ENCODE results near the gene TBATA. TPM values are rescaled to one million over a fixed set of nuclear protein-coding genes. Genes with fewer than 3 reads are reported as not detected.

The TBATA gene
- polyA plus RNA-seq, 1 of the 3 experiments (the other 2 are of a cell fraction) = not detected

DNA sequence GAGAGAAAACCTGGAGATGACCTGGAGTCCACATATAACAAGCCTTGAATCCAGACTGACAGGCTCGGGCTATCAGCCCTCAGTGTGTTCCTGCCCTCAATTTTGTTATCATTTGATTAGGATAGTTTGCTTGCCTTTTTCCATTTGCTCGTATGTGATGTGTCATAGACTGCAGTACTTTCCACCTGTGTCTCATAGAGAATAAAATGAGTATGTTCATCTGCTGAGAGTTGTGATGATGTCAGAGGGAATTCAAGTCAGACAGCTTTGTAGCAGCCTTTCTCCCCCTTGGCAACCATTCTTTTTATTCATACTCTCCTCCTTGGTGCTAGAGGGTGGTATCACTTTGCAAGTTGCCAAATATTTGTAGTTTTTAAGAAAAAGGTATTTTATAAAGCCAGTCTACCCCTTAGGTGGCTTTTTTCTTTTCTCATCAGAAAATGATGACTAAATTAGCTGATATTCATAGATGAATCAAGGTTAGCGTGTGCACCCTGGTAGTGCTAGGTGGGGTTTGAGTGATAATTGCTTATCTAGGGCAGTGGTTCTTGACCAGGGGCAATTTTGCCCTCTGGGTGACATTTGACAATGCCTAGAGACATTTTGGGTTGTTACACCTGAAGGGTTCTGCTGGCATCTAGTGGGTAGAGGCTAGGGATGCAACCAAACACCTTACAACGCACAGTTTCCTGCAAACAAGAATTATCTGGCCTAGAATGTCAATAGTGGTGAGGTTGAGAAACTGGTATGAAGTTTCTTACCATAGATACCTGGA is 36.0 kb upstream of the TBATA start:
- Histone ChIP-seq H2AFZ (ENCODE audit: low read depth) (no peak overlapping the region), H3K27ac (ENCODE audit: low read depth in 2 of 2, low read length in 1 of 2) (peak overlapping the region in 1 of 2 experiments; percentile 83; a peak in 2 of 4 replicates), H3K9ac (no peak overlapping the region), H3K4me1 (ENCODE audit: control insufficient read depth in 1 of 2, insufficient read depth in 2 of 2, low read depth in 1 of 2, low read length in 1 of 2) (peaks cover 5 to 19% of the 10 kb centered on the region in 2 experiments; a peak in 3 of 4 replicates), H3K4me2 (no peak overlapping the region), H3F3A (replicated peaks; ENCODE audit: insufficient read depth) (peaks cover 5% of the 10 kb centered on the region), H3K9me2 (no peaks in the 10 kb centered on the region), H3K4me3 (ENCODE audit: low read depth in 2 of 2, low read length in 1 of 2) (no peak overlapping the region), H3K27me3 (ENCODE audit: insufficient read depth) (no peaks in the 10 kb centered on the region), H3K79me2 (ENCODE audit: insufficient read depth) (peaks cover 78% of the 10 kb centered on the region), H3K9me3 (no peaks in the 10 kb centered on the region), H3K36me3 (replicated peaks in 1 of 2; ENCODE audit: control insufficient read depth in 1 of 2, insufficient read depth in 2 of 2, low read length in 1 of 2) (peaks cover 30 to 34% of the 10 kb centered on the region in 2 experiments), H4K20me1 (ENCODE audit: insufficient read depth) (peaks cover 4% of the 10 kb centered on the region; the same call in 1 of the 2 replicates)
- 92% methylated on average over 4 of the region's 4 CpGs for WGBS (ENCODE audit: low lambda C conversion rate)
- TF ChIP-seq EZH2phosphoT487 (IDR thresholded peaks at IDR 0.05; ENCODE audit: borderline replicate concordance, low read depth) (no peak), RAD21 (IDR thresholded peaks at IDR 0.05; ENCODE audit: low read length) (peak; percentile 36; the same call in 1 of the 2 replicates)
- ChIA-PET POLR2A (no interaction called here), CTCF (interaction anchor here (1.1 to 2.2 kb wide), 5 partner anchors 22 to 359 kb away, joined by 3 to 6 read pairs (median 5); no protein-coding TSS in a partner anchor)
- no peak for DNase-seq

DNA sequence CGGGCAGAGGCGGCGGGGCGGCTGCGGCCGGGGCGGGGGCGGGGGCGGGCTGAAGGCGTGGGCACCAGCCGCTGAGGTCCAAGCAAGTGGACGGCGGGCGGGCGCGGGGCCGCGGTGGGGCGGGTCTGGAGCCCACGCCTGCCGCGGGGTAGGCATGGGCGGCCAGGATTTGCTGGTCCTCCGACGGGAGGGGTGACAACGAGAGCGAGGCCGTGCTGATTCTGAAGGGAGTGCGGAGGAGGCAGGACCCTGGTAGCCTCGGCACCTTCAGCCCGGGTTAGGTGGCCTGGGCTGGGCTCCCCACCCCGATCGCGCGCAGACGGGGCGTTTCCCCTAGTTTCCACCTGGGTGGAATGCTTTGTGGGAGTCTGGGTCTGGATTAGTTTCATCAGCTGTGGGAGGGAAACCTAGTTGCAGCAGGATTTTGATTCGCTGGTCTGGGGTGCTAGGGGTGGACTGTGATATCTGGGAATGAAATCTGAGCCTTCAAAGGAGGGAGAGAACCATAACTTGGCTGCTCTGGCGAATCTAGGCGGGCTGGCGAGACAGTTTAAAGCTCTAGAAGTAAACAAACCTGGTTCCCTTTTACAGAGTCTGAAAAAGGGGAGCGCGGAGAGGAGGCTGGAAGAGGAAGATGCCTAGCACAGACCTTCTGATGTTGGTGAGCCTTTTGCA is 31.2 kb upstream of the TBATA start:
- Histone ChIP-seq H3K9me3 (no peaks in the 10 kb centered on the region), H3K36me3 (replicated peaks in 1 of 2; ENCODE audit: control insufficient read depth in 1 of 2, insufficient read depth in 2 of 2, low read length in 1 of 2) (peaks cover 20 to 21% of the 10 kb centered on the region in 2 experiments), H2AFZ (ENCODE audit: low read depth) (peak overlapping the region; percentile 79; the same call in 1 of the 2 replicates), H4K20me1 (ENCODE audit: insufficient read depth) (peaks cover 4% of the 10 kb centered on the region; the same call in 1 of the 2 replicates), H3K4me1 (ENCODE audit: control insufficient read depth in 1 of 2, insufficient read depth in 2 of 2, low read depth in 1 of 2, low read length in 1 of 2) (peaks cover 5 to 9% of the 10 kb centered on the region in 2 experiments; a peak in 3 of 4 replicates), H3K79me2 (ENCODE audit: insufficient read depth) (peaks cover 46% of the 10 kb centered on the region), H3K27me3 (ENCODE audit: insufficient read depth) (no peaks in the 10 kb centered on the region), H3K27ac (ENCODE audit: low read depth in 2 of 2, low read length in 1 of 2) (peak overlapping the region; percentile 92 to 96), H3K4me3 (ENCODE audit: low read depth in 2 of 2, low read length in 1 of 2) (peak overlapping the region; percentile 66 to 89), H3F3A (replicated peaks; ENCODE audit: insufficient read depth) (peaks cover 10% of the 10 kb centered on the region), H3K4me2 (peak overlapping the region; percentile 82), H3K9me2 (no peaks in the 10 kb centered on the region), H3K9ac (peak overlapping the region; percentile 84)
- peak; percentile 89 for DNase-seq
- WGBS (ENCODE audit: low lambda C conversion rate) = 0% methylated on average over 21 of the region's 43 CpGs
- ChIA-PET POLR2A (interaction anchor here (0.8 to 2.1 kb wide), 5 partner anchors 42 to 75 kb away, joined by 3 to 12 read pairs (median 6); partner anchors contain the start of gene PCBD1), CTCF (interaction anchor here (0.6 to 5.7 kb wide), 19 partner anchors 9 to 355 kb away, joined by 3 to 84 read pairs (median 4); partner anchors contain the start of gene PCBD1)
- TF ChIP-seq JUND (IDR thresholded peaks at IDR 0.05) (no peak), TEAD4 (IDR thresholded peaks at IDR 0.05; ENCODE audit: borderline replicate concordance, insufficient read depth) (no peak), NFIC (IDR thresholded peaks at IDR 0.05; ENCODE audit: borderline replicate concordance) (no peak), RFX5 (IDR thresholded peaks at IDR 0.05; ENCODE audit: low read length) (0 out of 2 replicates have a peak, but pooled peaks have one; percentile 22), GATA2 (CRISPR knock-in tag; IDR thresholded peaks at IDR 0.05) (peak; percentile 54), MXI1 (IDR thresholded peaks at IDR 0.05; ENCODE audit: low read depth, low read length) (peak; percentile 87), SMC3 (IDR thresholded peaks at IDR 0.05; ENCODE audit: low read depth, low read length) (0 out of 2 replicates have a peak, but pooled peaks have one; percentile 12), TAF1 (IDR thresholded peaks at IDR 0.05; ENCODE audit: borderline replicate concordance, low read depth, low read length) (peak; percentile 57; the same call in 1 of the 2 replicates), RCOR1 (IDR thresholded peaks at IDR 0.05; ENCODE audit: low read length) (no peak), RXRA (IDR thresholded peaks at IDR 0.05; ENCODE audit: borderline replicate concordance, low read depth) (no peak), ELF1 (IDR thresholded peaks at IDR 0.05) (no peak), FOSL2 (IDR thresholded peaks at IDR 0.05; ENCODE audit: borderline replicate concordance, low read depth) (no peak), USF1 (IDR thresholded peaks at IDR 0.05; ENCODE audit: borderline replicate concordance, low read depth) (no peak), RAD21 (IDR thresholded peaks at IDR 0.05; ENCODE audit: low read length) (no peak), EZH2phosphoT487 (IDR thresholded peaks at IDR 0.05; ENCODE audit: borderline replicate concordance, low read depth) (no peak), YY1 (IDR thresholded peaks at IDR 0.05; ENCODE audit: low read depth) (0 out of 2 replicates have a peak, but pooled peaks have one; percentile 5), SIN3A (IDR thresholded peaks at IDR 0.05; ENCODE audit: borderline replicate concordance, low read depth, low read length) (peak; percentile 85)
- TF ChIP-seq, protein P1, sequence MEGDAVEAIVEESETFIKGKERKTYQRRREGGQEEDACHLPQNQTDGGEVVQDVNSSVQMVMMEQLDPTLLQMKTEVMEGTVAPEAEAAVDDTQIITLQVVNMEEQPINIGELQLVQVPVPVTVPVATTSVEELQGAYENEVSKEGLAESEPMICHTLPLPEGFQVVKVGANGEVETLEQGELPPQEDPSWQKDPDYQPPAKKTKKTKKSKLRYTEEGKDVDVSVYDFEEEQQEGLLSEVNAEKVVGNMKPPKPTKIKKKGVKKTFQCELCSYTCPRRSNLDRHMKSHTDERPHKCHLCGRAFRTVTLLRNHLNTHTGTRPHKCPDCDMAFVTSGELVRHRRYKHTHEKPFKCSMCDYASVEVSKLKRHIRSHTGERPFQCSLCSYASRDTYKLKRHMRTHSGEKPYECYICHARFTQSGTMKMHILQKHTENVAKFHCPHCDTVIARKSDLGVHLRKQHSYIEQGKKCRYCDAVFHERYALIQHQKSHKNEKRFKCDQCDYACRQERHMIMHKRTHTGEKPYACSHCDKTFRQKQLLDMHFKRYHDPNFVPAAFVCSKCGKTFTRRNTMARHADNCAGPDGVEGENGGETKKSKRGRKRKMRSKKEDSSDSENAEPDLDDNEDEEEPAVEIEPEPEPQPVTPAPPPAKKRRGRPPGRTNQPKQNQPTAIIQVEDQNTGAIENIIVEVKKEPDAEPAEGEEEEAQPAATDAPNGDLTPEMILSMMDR (IDR thresholded peaks at IDR 0.05) = no peak
